Gastroesophageal sphincter (tissue), 3 donors: ENCODE data around the gene IQGAP1.

Experiments
- CTCF ChIP-seq, 4 experiments: fragments of 200-600 bp in 2 of 4; fragments of 450-650 bp in 2 of 4; sonication (generic) in 1 of 4; IDR thresholded peaks; one replicate each; pipeline ENCODE4 v1.5.1; 2017 to 2019; ENCODE audit warnings: antibody characterized with exemption in 4 of 4, mild to moderate bottlenecking in 2 of 4, moderate library complexity in 2 of 4
- POLR2A ChIP-seq, 2 donors: fragments of 450-650 bp; IDR thresholded peaks; one replicate each; pipeline ENCODE4 v1.6.1; 2017; ENCODE audit warnings: antibody characterized with exemption in 2 of 2, mild to moderate bottlenecking in 2 of 2, moderate library complexity in 1 of 2
- POLR2AphosphoS5 ChIP-seq: sonication (generic); formaldehyde crosslinking; IDR thresholded peaks from one replicate; pipeline ENCODE4 v1.6.1; 2017; ENCODE audit warnings: antibody characterized with exemption

- TF ChIP-seq CTCF (IDR thresholded peaks at IDR 0.05) = no peak
- TF ChIP-seq POLR2AphosphoS5 = no peak
- no peak for TF ChIP-seq POLR2A (IDR thresholded peaks at IDR 0.05)
Observed at GRCh38 chr15:90348456-90348855, 39.6 kb upstream of the IQGAP1 start.
